ENCODE results near the gene GRIK3. TPM values are rescaled to one million over a fixed set of nuclear protein-coding genes. Genes with fewer than 3 reads are reported as not detected.

The GRIK3 gene
- total RNA-seq, 1 donor from 2014 or later, result 2.3 TPM

GRCh38 chr1:36792292-36792691, 242.0 kb downstream of the GRIK3 start:
- H3K27ac Mint-ChIP-seq, result no peak overlapping the region
- H3K36me3 Mint-ChIP-seq, result no peaks in the 10 kb centered on the region
- no peak for DNase-seq (ENCODE audit: extremely low spot score, unreplicated experiment)
- TF ChIP-seq CTCF (conservative IDR thresholded peaks at IDR 0.05), result no peak
- no peaks in the 10 kb centered on the region for H3K4me1 Mint-ChIP-seq (ENCODE audit: unreplicated experiment)
- no peaks in the 10 kb centered on the region for H3K9me3 Mint-ChIP-seq
- peaks cover 16% of the 10 kb centered on the region for H3K27me3 Mint-ChIP-seq
- H3K4me3 Mint-ChIP-seq, result no peak overlapping the region

DNA sequence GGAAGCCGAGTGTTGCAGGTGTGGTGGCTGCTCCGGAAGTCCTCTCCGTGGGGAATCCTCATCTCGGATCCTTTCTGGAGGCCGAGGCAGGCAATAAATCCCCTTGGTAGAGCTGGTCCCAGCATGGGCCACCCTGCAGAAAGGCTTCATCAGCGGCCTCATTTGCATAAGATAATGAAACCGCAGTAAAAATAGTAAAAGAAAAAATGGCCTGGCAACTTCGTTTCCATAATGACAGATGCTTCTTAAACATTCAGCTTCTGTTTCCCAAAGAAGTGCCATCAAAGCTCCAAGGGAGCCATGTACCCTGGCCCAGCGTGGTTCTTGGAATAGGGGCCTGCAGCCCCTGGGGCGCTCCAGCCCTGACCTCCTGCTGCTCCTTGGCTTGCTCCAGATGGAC, 244.1 kb downstream of the GRIK3 start:
- DNase-seq (ENCODE audit: extremely low spot score, unreplicated experiment), result no peak
- no peaks in the 10 kb centered on the region for H3K36me3 Mint-ChIP-seq
- H3K27ac Mint-ChIP-seq, result no peak overlapping the region
- H3K4me1 Mint-ChIP-seq (ENCODE audit: unreplicated experiment), result no peaks in the 10 kb centered on the region
- H3K27me3 Mint-ChIP-seq, result peaks cover 20% of the 10 kb centered on the region
- no peaks in the 10 kb centered on the region for H3K9me3 Mint-ChIP-seq
- no peak overlapping the region for H3K4me3 Mint-ChIP-seq
- no peak for TF ChIP-seq CTCF (conservative IDR thresholded peaks at IDR 0.05)

GRCh38 chr1:36789535-36789934, 244.8 kb downstream of the GRIK3 start:
- H3K27me3 Mint-ChIP-seq, result peaks cover 20% of the 10 kb centered on the region
- H3K36me3 Mint-ChIP-seq, result no peaks in the 10 kb centered on the region
- DNase-seq (ENCODE audit: extremely low spot score, unreplicated experiment), result no peak
- peaks cover 2% of the 10 kb centered on the region for H3K4me1 Mint-ChIP-seq (ENCODE audit: unreplicated experiment)
- H3K27ac Mint-ChIP-seq, result no peak overlapping the region
- no peak overlapping the region for H3K4me3 Mint-ChIP-seq
- TF ChIP-seq CTCF (conservative IDR thresholded peaks at IDR 0.05), result no peak
- H3K9me3 Mint-ChIP-seq, result no peaks in the 10 kb centered on the region

GRCh38 chr1:36787312-36787913, 246.9 kb downstream of the GRIK3 start:
- no peaks in the 10 kb centered on the region for H3K9me3 Mint-ChIP-seq
- no peak overlapping the region for H3K27ac Mint-ChIP-seq
- peaks cover 27% of the 10 kb centered on the region for H3K27me3 Mint-ChIP-seq
- TF ChIP-seq CTCF (conservative IDR thresholded peaks at IDR 0.05), result no peak
- no peaks in the 10 kb centered on the region for H3K36me3 Mint-ChIP-seq
- no peak for DNase-seq (ENCODE audit: extremely low spot score, unreplicated experiment)
- peaks cover 13% of the 10 kb centered on the region for H3K4me1 Mint-ChIP-seq (ENCODE audit: unreplicated experiment)
- H3K4me3 Mint-ChIP-seq, result no peak overlapping the region

DNA sequence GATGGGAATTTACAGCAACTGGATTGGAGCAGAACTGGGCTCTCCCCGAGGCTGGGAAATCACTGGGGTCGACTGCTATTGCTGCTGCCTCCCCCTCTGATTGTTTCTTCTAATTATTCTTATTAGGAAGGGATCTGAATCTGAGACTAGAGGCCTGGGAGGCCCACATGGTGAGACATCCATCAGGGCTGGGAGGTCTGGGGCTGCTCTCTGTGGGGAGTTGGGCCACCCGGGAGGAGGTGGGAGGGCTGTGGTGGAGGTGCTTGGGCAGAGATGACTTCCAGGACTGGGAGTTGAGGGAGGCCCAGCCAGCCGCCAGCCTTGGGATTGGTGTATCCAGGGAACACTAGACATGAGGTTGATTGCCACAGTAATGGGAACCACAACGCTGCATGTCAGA, 247.9 kb downstream of the GRIK3 start:
- DNase-seq (ENCODE audit: extremely low spot score, unreplicated experiment), result no peak
- TF ChIP-seq CTCF (conservative IDR thresholded peaks at IDR 0.05), result no peak
- H3K27me3 Mint-ChIP-seq, result peaks cover 24% of the 10 kb centered on the region
- H3K36me3 Mint-ChIP-seq, result no peaks in the 10 kb centered on the region
- no peak overlapping the region for H3K27ac Mint-ChIP-seq
- H3K4me3 Mint-ChIP-seq, result no peak overlapping the region
- H3K9me3 Mint-ChIP-seq, result no peaks in the 10 kb centered on the region
- peaks cover 13% of the 10 kb centered on the region for H3K4me1 Mint-ChIP-seq (ENCODE audit: unreplicated experiment)

Data from type B pancreatic cell (in vitro differentiated cells).